ENCODE data around the gene ATAD1.
"Not testable (repeated sequence)": the region's sequence is repeated elsewhere in the genome, so short reads cannot be mapped to it uniquely, and the experiment has no call there.

The ATAD1 gene

GRCh38 chr10:87817609-87818504 lies at the start of gene ATAD1:
Gene ATAD1, minus strand, starts transcription at chr10:87818226. Its CDS starts 3,627 bp downstream, at chr10:87814599.
- DNase-seq = peak; percentile 95

GRCh38 chr10:87867453-87867852 lies 49.4 kb upstream of the ATAD1 start:
- no peak for DNase-seq

- DNase-seq = no peak
These were observed 48.5 kb upstream of the ATAD1 start for GRCh38 chr10:87866412-87866974.

GRCh38 chr10:87865241-87865881 lies 47.3 kb upstream of the ATAD1 start:
- DNase-seq = no peak

GRCh38 chr10:87864496-87865059 lies 46.6 kb upstream of the ATAD1 start:
- DNase-seq = no peak

GRCh38 chr10:87863951-87864495 lies 46.0 kb upstream of the ATAD1 start:
- DNase-seq = peak; percentile 65

- DNase-seq = peak; percentile 95
These were observed 45.3 kb upstream of the ATAD1 start, which contains the start of the genes KLLN and PTEN for GRCh38 chr10:87863053-87863943. Gene KLLN, minus strand, starts transcription at chr10:87863533. Its CDS starts 1,046 bp downstream, at chr10:87862487. Gene PTEN, plus strand, starts transcription at chr10:87863625. Its CDS starts 845 bp downstream, at chr10:87864470.

GRCh38 chr10:87862679-87863052 lies 44.6 kb upstream of the ATAD1 start:
- no peak for DNase-seq

GRCh38 chr10:87861953-87862678 lies 44.1 kb upstream of the ATAD1 start:
- DNase-seq = peak; percentile 97

- peak; percentile 85 for DNase-seq
These were observed 43.5 kb upstream of the ATAD1 start for GRCh38 chr10:87861566-87861952.

GRCh38 chr10:87860816-87861403 lies 42.9 kb upstream of the ATAD1 start:
- no peak for DNase-seq

GRCh38 chr10:87860156-87860795 lies 42.2 kb upstream of the ATAD1 start:
- DNase-seq = no peak

GRCh38 chr10:87855665-87856064 lies 37.6 kb upstream of the ATAD1 start:
- DNase-seq = not testable (repeated sequence)

GRCh38 chr10:87855247-87855646 lies 37.2 kb upstream of the ATAD1 start:
- DNase-seq = not testable (repeated sequence)

- no peak for DNase-seq
These were observed 34.1 kb upstream of the ATAD1 start for GRCh38 chr10:87852089-87852488.

GRCh38 chr10:87850742-87851205 lies 32.7 kb upstream of the ATAD1 start:
- DNase-seq = peak; percentile 81

- DNase-seq = no peak
These were observed 31.0 kb upstream of the ATAD1 start for GRCh38 chr10:87849001-87849400.

- no peak for DNase-seq
These were observed 29.5 kb upstream of the ATAD1 start for GRCh38 chr10:87847550-87847949.

GRCh38 chr10:87846711-87847110 lies 28.7 kb upstream of the ATAD1 start:
- DNase-seq = not testable (repeated sequence)

- peak; percentile 60 for DNase-seq
These were observed 28.0 kb upstream of the ATAD1 start for GRCh38 chr10:87846023-87846422.
